ENCODE data around the gene BAHCC1. TPM values are rescaled to one million over a fixed set of nuclear protein-coding genes. Genes with fewer than 3 reads are reported as not detected.

BAHCC1 gene
- total and polyA plus RNA-seq, 7 experiments from 2014 or later, result 0.05 to 3.8 (median 0.68) TPM; not detected in 3

DNA sequence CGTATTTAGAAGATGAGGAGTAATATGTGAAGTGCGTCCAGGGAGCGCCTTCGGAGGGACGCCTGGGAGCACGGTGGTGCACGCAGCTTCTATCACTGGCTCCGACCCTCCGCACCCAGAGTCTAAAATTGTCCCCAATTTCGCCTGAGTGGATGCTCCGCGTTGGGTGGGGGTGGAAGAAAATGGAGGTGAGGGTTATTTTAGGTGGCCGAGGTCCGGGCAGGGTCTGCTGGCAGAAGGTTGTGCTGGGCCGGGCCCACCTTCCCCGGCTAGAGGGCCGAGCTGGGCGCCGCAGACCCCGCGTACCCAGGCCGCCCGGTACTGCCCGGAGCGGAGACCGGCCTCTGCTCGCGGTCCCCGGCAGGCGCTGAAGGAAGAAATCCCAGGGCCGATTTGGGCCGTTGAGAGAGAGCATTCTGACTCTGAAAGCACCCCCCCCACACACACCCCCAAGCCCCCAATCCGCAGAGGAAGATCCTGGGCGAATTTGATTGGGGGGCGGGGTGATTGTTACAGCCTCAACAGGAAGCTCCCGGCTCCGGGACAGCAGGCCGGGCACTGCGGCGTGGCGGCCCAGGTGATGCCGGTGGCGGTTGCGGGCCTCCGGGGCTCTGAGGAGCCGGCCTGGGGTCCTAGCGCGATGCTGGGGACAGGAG, 3.0 kb downstream of the BAHCC1 start:
- CTCF ChIA-PET, result interaction anchor here (0.7 kb wide), 1 partner anchor 92 kb away, joined by 3 read pairs; no protein-coding TSS in a partner anchor
- intact Hi-C loops (cut with micrococcal nuclease), result loop anchor here (5.0 to 10.0 kb wide), 4 partner anchors 104 to 1584 kb away; partner anchors contain the start of genes ACTG1 (in 2 of the 2) and SLC38A10 (in 1 of the 2)

DNA sequence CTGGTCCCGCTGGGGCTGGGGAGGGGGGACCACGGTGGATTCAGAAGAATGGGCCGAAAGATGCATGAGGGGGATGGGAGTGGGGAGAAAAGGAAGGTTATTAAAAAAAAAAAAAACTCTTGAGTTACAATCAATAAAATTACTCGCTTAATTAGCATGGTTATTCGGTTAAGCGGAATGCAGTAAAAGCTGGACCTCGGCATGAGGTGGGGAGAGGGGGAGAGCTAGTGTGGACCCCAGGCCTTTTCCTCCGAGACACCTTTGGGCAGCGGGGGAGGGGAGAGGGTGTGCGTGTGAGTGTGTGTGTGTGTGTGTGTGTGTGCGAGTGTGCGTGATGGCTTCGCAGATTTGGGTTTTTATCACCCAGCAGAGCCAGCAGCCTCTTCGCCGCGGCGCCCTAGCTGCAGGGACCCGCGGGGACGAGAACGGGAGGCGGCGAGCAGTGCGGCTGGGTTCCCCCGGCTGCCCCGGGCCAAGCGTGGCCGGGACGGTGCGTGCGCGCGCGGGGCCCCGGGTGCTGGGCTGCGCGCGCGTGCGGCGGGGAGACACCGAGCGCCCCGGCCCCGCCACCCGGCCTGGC, 3.7 kb downstream of the BAHCC1 start:
- H3K36me3 Mint-ChIP-seq, result peaks cover 0 to 4% (median 0%) of the 10 kb centered on the region in 5 donors
- H3K27me3 ChIP-seq (ENCODE audit: control insufficient read depth in 2 of 2, insufficient read depth in 2 of 2, low read length in 2 of 2), result peaks cover 27 to 67% of the 10 kb centered on the region in 2 donors

More for the DNA sequence above, 3.0 kb downstream of the BAHCC1 start:
- H3K9me3 Mint-ChIP-seq, result peaks cover 0 to 17% (median 0%) of the 10 kb centered on the region in 11 donors
- Histone ChIP-seq H3K4me3 (ENCODE audit: low read length) (no peak overlapping the region), H3K9me3 (ENCODE audit: control insufficient read depth in 2 of 3, low read length in 3 of 3) (no peaks in the 10 kb centered on the region), H3K4me1 (ENCODE audit: control insufficient read depth in 2 of 2, insufficient read depth in 2 of 2, low read length in 2 of 2) (peaks cover 49 to 51% of the 10 kb centered on the region in 2 donors), H3K27ac (ENCODE audit: low read depth, low read length) (no peak overlapping the region), H3K36me3 (ENCODE audit: control insufficient read depth in 2 of 3, insufficient read depth in 3 of 3, low read length in 3 of 3) (no peaks in the 10 kb centered on the region), H3K27me3 (ENCODE audit: control insufficient read depth in 2 of 2, insufficient read depth in 2 of 2, low read length in 2 of 2) (peaks cover 28 to 69% of the 10 kb centered on the region in 2 donors)
- ATAC-seq (no peak), DNase-seq (no peak)
- peak overlapping the region in 4 of 9 donors; percentile 64 to 92 (median 79) for H3K27ac Mint-ChIP-seq
- POLR2A ChIA-PET, result interaction anchor here (0.6 to 1.6 kb wide), 6 partner anchors 14 to 112 kb away, joined by 3 to 5 read pairs (median 4); partner anchors contain the start of gene SLC38A10
- H3K36me3 Mint-ChIP-seq, result peaks cover 0 to 4% (median 0%) of the 10 kb centered on the region in 5 donors
- H3K27me3 Mint-ChIP-seq, result peaks cover 43 to 71% (median 57%) of the 10 kb centered on the region in 5 donors
- H3K4me1 Mint-ChIP-seq, result peaks cover 4 to 47% (median 25%) of the 10 kb centered on the region in 7 donors
- peak overlapping the region; percentile 32 to 95 (median 86) for H3K4me3 Mint-ChIP-seq

GRCh38 chr17:81399481-81400153, 4.4 kb downstream of the BAHCC1 start:
- intact Hi-C loops (cut with micrococcal nuclease), result loop anchor here (2.0 to 10.0 kb wide), 5 partner anchors 53 to 1585 kb away; partner anchors contain the start of genes ACTG1 (in 2 of the 2) and SLC38A10 (in 1 of the 2)
- Mint-ChIP-seq H3K27ac (peak overlapping the region in 3 of 9 donors; percentile 55 to 89 (median 61)), H3K9me3 (peaks cover 0 to 8% (median 0%) of the 10 kb centered on the region in 11 donors), H3K27me3 (peaks cover 50 to 75% (median 55%) of the 10 kb centered on the region in 5 donors), H3K36me3 (peaks cover 0 to 4% (median 0%) of the 10 kb centered on the region in 5 donors), H3K4me1 (peaks cover 4 to 39% (median 20%) of the 10 kb centered on the region in 7 donors), H3K4me3 (peak overlapping the region in 8 of 10 donors; percentile 77 to 92 (median 84))
- H3K36me3 ChIP-seq (ENCODE audit: control insufficient read depth in 2 of 3, insufficient read depth in 3 of 3, low read length in 3 of 3), result no peaks in the 10 kb centered on the region
- no peaks in the 10 kb centered on the region for H3K9me3 ChIP-seq (ENCODE audit: control insufficient read depth in 2 of 3, low read length in 3 of 3)
- no peak for ATAC-seq
- POLR2A ChIA-PET, result no interaction called here
- CTCF ChIA-PET, result no interaction called here
- DNase-seq, result no peak
- H3K4me1 ChIP-seq (ENCODE audit: control insufficient read depth in 2 of 2, insufficient read depth in 2 of 2, low read length in 2 of 2), result peaks cover 40 to 42% of the 10 kb centered on the region in 2 donors
- H3K27ac ChIP-seq (ENCODE audit: low read depth, low read length), result no peak overlapping the region
- peaks cover 20 to 60% of the 10 kb centered on the region in 2 donors for H3K27me3 ChIP-seq (ENCODE audit: control insufficient read depth in 2 of 2, insufficient read depth in 2 of 2, low read length in 2 of 2)
- H3K4me3 ChIP-seq (ENCODE audit: low read length), result peak overlapping the region; percentile 2

More for the DNA sequence above, 3.7 kb downstream of the BAHCC1 start:
- Histone ChIP-seq H3K27ac (ENCODE audit: low read depth, low read length) (no peak overlapping the region), H3K36me3 (ENCODE audit: control insufficient read depth in 2 of 3, insufficient read depth in 3 of 3, low read length in 3 of 3) (no peaks in the 10 kb centered on the region), H3K9me3 (ENCODE audit: control insufficient read depth in 2 of 3, low read length in 3 of 3) (no peaks in the 10 kb centered on the region), H3K4me3 (ENCODE audit: low read length) (no peak overlapping the region), H3K4me1 (ENCODE audit: control insufficient read depth in 2 of 2, insufficient read depth in 2 of 2, low read length in 2 of 2) (peaks cover 47% of the 10 kb centered on the region in 2 donors)
- Mint-ChIP-seq H3K4me3 (peak overlapping the region; percentile 70 to 95 (median 86)), H3K4me1 (peaks cover 4 to 46% (median 25%) of the 10 kb centered on the region in 7 donors), H3K27ac (peak overlapping the region in 4 of 9 donors; percentile 56 to 92 (median 72)), H3K9me3 (peaks cover 0 to 15% (median 0%) of the 10 kb centered on the region in 11 donors), H3K27me3 (peaks cover 48 to 75% (median 57%) of the 10 kb centered on the region in 5 donors)
- ATAC-seq (no peak), DNase-seq (no peak)
- CTCF ChIA-PET, result no interaction called here
- POLR2A ChIA-PET, result interaction anchor here (0.7 to 1.6 kb wide), 3 partner anchors 13 to 111 kb away, joined by 4 to 5 read pairs (median 5); partner anchors contain the start of gene SLC38A10
- intact Hi-C loops (cut with micrococcal nuclease), result loop anchor here (5.0 to 10.0 kb wide), 4 partner anchors 104 to 1584 kb away; partner anchors contain the start of genes ACTG1 (in 2 of the 2) and SLC38A10 (in 1 of the 2)

DNA sequence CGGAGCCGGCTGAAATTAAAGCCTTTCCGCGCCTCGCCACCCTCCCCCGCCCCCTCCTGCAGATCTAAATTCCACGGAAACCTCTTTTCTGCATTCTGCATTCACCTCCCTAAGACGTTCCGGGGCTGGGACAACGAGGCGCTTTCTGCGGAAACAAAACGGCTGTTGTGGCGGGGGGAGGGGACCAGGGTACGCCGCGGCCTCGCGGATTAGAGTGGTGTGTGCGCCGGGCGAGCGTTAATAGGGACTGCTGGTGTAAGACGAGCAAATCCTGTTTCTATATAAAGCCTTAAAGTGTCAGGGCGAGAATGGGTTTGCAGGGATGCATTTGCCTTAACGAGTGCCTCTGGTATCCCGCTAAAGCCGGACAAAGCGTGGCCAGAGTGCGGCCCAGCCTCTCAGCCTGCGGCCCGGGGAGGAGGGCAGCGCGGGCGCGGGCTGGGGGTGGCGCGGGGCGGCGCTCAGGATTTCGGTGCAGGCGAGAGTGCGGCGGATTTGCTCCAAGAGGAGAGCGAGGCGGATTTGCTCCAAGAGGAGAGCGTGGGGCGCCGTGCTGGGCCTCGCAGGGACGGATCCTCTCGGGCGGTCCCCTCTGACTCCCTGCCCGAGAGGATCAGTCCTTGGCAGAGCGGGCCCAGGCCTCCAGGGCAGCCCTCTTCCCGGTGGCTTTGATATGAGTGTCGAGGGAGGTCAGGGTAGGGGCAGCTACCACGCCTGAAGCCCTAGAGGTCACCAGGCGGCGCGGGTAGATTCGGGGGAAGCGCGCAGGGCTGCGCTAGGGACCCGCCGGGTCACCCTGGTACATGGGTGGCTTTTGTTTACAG, 5.1 kb downstream of the BAHCC1 start:
- Mint-ChIP-seq H3K4me3 (peak overlapping the region; percentile 77 to 92 (median 84)), H3K4me1 (peaks cover 4 to 32% (median 15%) of the 10 kb centered on the region in 7 donors), H3K9me3 (peaks cover 0 to 8% (median 0%) of the 10 kb centered on the region in 11 donors), H3K36me3 (peaks cover 0 to 4% (median 0%) of the 10 kb centered on the region in 5 donors), H3K27ac (peak overlapping the region in 5 of 9 donors; percentile 41 to 89 (median 61)), H3K27me3 (peaks cover 48 to 75% (median 56%) of the 10 kb centered on the region in 5 donors)
- ATAC-seq (no peak), DNase-seq (no peak)
- Histone ChIP-seq H3K4me3 (ENCODE audit: low read length) (peak overlapping the region; percentile 2), H3K9me3 (ENCODE audit: control insufficient read depth in 2 of 3, low read length in 3 of 3) (no peaks in the 10 kb centered on the region), H3K27me3 (ENCODE audit: control insufficient read depth in 2 of 2, insufficient read depth in 2 of 2, low read length in 2 of 2) (peaks cover 13 to 52% of the 10 kb centered on the region in 2 donors), H3K27ac (ENCODE audit: low read depth, low read length) (no peak overlapping the region), H3K36me3 (ENCODE audit: control insufficient read depth in 2 of 3, insufficient read depth in 3 of 3, low read length in 3 of 3) (no peaks in the 10 kb centered on the region), H3K4me1 (ENCODE audit: control insufficient read depth in 2 of 2, insufficient read depth in 2 of 2, low read length in 2 of 2) (peaks cover 34 to 35% of the 10 kb centered on the region in 2 donors)
- ChIA-PET POLR2A (no interaction called here), CTCF (no interaction called here)
- intact Hi-C loops (cut with micrococcal nuclease), result loop anchor here in 1 of 2 donors (2.0 kb wide), 1 partner anchor 54 kb away; no protein-coding TSS in a partner anchor

- H3K9me3 Mint-ChIP-seq, result peaks cover 0 to 8% (median 0%) of the 10 kb centered on the region in 11 donors
- peaks cover 50 to 75% (median 62%) of the 10 kb centered on the region in 5 donors for H3K27me3 Mint-ChIP-seq
- Histone ChIP-seq H3K4me1 (ENCODE audit: control insufficient read depth in 2 of 2, insufficient read depth in 2 of 2, low read length in 2 of 2) (peaks cover 29% of the 10 kb centered on the region in 2 donors), H3K27ac (ENCODE audit: low read depth, low read length) (no peak overlapping the region), H3K27me3 (ENCODE audit: control insufficient read depth in 2 of 2, insufficient read depth in 2 of 2, low read length in 2 of 2) (peaks cover 12 to 46% of the 10 kb centered on the region in 2 donors), H3K9me3 (ENCODE audit: control insufficient read depth in 2 of 3, low read length in 3 of 3) (no peaks in the 10 kb centered on the region), H3K4me3 (ENCODE audit: low read length) (no peak overlapping the region), H3K36me3 (ENCODE audit: control insufficient read depth in 2 of 3, insufficient read depth in 3 of 3, low read length in 3 of 3) (no peaks in the 10 kb centered on the region)
- DNase-seq (no peak), ATAC-seq (no peak)
- POLR2A ChIA-PET, result no interaction called here
- CTCF ChIA-PET, result no interaction called here
- intact Hi-C loops (cut with micrococcal nuclease), result loop anchor here in 1 of 2 donors (2.0 kb wide), 1 partner anchor 54 kb away; no protein-coding TSS in a partner anchor
- H3K4me3 Mint-ChIP-seq, result peak overlapping the region in 5 of 10 donors; percentile 7 to 84 (median 23)
- peak overlapping the region in 2 of 9 donors; percentile 34 to 51 for H3K27ac Mint-ChIP-seq
- peaks cover 4 to 26% (median 14%) of the 10 kb centered on the region in 7 donors for H3K4me1 Mint-ChIP-seq
- peaks cover 0 to 4% (median 0%) of the 10 kb centered on the region in 5 donors for H3K36me3 Mint-ChIP-seq
Observed at GRCh38 chr17:81400996-81401722, 5.9 kb downstream of the BAHCC1 start.
